Amniotic stem cell (primary cell): Measurements from ENCODE around the gene CHCHD2.
"Not testable (repeated sequence)": the region's sequence is repeated elsewhere in the genome, so short reads cannot be mapped to it uniquely, and the experiment has no call there.

Experiments
- DNase-seq: peaks from one replicate; lab custom pipeline; 2025; lab: John Stamatoyannopoulos, UW

The CHCHD2 gene, protein sequence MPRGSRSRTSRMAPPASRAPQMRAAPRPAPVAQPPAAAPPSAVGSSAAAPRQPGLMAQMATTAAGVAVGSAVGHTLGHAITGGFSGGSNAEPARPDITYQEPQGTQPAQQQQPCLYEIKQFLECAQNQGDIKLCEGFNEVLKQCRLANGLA

DNA sequence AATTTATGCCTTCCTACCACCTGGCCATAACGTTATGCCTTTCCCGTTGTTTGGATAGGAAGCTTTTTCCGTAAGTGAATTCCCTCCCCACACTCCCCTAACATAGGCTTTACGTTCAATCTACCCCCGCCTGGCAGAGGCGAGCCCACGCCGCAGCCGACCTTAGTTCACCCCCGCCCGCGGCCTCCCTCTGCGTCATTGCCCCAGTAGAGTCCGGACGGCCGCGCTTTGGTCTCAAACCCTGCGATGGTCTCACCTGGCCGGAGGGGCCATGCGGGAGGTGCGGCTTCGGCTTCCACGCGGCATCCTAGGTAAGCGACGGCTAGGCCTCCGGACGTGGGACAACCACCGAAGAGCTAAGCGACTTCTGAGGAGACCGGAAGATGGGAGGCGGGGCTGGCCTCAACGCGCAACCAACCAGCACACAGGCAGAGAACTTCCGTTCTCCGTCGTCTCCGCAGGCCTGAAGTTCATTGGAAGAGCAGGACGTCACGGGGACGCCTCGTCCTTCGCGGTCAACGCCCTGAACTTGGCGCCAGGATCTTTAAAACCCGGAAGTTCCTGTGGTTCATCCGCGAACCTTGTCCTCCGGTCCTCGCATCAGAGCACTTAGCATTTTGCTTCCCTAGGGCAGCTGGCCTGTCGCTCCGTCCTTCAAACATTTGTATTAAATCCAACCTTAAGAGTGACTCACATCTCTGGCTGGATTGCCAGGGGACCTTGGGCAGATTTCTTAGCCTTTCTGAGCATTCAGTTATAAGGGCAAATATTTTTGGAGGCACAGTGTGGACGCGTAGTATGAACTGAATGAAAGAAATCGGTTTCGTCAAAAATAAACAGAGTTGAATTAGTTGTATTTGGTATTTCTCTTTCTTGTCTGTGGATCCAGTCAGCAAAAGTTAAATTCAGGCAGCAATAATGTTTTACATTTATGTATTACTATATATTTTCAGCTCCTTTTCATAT lies at the start of gene CHCHD2:
CHCHD2 (minus strand) TSS at position 369 of the 966 bp plus-strand sequence; CDS start at position 306, 63 bp downstream.
- DNase-seq, result peak; percentile 97

DNA sequence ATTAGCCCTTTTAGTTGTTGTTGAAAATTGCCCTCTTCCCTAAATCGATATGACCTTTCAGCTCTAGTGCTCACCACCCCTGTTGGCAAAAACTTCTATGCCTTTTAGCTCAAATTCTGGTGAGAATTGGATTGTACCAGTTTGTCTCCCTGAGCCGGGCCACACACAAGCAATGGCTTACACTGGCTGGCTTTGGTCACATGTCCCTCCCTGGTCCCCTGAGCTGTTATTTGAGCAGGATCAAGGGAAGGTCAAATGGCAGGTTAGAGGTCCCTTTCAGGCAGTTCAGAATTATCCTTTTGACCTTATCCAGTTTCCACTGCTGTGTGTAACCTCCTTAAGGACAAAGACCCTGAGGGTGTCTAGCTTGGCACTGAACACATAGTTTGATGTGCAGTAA lies 24.8 kb upstream of the CHCHD2 start:
- not testable (repeated sequence) for DNase-seq

DNA sequence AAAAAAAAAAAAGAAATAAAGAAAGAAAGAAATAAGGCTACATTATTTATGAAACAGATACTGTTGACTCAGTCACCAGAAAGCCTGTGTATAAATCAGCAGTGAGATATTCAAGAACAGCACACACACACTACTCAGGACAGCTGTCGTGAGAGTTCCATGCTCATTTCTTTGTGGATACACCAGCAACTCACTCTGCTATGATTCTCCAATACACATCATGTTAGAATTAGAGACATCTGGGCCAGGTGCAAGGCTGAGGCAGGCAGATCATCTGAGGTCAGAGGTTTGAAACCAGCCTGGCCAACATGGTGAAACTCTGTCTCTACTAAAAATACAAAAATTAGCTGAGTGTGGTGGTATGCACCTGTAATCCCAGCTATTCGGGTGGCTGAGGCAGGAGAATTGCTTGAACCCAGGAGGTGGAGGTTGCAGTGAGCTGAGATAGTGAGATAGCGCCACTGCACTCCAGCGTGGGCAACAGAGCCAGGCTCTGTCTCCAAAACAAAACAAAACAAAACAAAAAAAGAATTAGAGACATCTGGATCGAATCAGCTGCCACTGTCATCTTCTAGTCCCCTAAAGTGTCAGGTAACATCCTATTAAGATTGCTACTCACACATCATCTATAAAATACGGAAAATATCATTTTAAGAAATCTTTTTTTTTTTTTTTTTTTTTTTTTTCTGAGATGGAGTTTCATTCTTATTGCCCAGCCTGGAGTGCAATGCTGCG lies 21.1 kb upstream of the CHCHD2 start:
- no peak for DNase-seq

DNA sequence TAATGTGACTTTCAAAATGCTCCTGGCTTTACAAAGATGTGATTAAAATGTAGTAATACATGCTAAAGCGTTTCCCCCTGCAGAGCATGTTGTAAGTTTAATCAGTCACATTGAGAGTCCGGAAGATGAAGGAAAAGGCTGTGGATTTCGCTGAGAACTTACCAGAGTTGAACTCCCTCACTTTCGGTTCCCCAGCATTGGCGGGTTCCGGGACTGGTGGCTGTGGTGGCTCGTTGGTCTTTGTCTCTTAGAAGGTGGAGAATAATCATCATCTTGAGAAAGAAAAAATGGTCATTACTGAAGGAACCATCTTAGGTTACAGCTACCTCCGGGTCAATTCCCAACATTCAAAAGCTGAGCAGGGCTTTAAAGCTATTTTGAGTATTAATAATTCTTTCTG lies 19.6 kb upstream of the CHCHD2 start:
- no peak for DNase-seq

DNA sequence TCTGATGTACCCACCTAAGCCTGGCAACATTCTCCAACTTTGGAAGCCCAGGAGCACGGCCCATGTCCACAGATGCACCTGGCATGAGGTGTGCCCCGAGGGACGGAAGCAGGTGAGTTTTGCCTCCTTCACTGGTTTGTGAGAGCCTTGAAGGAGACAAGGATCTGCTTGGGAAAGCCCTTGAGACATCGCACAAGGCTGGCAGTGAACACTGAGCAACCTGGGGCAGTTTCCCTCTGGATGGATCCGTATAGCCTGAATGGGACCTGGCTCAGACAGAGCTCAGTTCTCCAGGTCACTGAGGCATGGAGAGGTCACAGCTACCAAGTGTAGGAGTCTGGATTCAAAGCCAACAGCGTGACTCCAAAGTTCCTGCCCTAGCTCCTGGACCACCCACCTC lies 18.7 kb upstream of the CHCHD2 start:
- no peak for DNase-seq

DNA sequence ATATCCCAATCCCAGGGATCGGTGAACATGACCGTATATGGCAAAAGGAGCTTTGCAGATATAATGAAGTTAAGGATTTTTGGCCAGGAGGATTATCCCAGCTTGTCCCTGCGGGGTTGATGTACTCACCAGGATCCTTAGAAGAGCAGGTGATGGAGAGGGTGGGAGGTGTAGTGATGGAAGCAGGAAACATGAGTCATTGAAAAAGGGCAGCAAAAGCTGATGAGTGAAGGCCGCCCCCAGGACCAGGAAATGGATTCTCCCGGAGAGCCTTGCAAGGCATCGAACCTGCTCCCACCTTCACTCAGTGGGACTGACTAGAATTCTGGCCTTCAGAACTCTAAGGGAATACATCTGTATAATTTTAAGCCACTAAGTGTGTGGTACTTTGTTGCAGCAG lies 15.2 kb upstream of the CHCHD2 start:
- no peak for DNase-seq

DNA sequence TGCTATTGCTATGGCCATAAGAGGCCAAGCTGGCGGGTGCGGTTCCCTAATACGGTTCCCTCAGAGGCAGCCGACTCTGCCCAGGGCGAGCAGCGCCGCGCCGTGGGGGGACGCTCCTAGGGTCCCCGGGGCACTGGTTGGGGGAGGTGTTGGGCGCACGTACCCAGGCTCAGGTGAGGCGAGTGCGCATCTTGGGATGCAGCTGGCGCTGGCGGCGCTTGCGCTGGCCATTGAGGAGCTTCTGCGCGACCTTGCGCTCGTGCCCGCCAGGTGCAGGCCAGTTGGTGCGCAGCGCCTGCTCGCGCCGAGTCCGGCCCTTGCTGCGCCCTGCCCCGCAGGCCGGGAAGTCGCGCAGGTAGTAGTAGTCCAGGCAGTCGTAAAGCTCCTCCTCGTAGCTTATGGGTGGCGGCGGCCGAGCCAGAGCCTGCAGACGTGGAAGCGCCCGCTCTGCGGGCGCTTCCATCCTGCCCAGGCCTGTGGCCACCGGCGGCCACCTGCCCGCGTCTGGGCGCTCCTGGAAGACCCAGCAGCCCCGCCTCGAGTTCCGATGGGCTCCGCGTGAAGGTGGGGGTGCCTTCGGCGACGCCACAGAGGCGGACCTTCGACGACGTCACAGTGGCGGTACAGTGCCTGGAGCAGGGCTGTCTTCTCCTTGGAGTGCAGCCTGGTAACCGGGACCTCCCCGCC lies 9.7 kb upstream of the CHCHD2 start, which contains the start of gene NUPR2:
NUPR2 (minus strand) TSS at position 566 of the 687 bp plus-strand sequence; CDS start at position 463, 103 bp downstream.
- no peak for DNase-seq

DNA sequence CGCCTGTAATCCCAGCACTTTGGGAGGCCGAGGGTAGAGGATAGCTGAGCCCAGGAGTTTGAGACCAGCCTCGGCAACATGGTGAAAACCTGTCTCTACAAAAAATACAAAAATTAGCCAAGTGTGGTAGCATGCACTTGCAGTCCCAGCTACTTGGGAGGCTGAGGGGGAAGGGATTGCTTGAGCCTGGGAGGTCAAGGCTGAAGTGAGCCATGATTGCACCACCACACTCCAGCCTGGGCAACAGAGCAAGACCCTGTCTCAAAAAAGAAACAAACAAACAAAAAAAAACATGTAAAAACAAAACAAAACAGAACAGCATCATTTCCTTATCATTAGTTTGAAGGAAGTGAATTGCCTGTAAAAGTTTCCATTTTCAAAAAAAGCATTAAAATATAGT lies 6.0 kb upstream of the CHCHD2 start:
- not testable (repeated sequence) for DNase-seq

DNA sequence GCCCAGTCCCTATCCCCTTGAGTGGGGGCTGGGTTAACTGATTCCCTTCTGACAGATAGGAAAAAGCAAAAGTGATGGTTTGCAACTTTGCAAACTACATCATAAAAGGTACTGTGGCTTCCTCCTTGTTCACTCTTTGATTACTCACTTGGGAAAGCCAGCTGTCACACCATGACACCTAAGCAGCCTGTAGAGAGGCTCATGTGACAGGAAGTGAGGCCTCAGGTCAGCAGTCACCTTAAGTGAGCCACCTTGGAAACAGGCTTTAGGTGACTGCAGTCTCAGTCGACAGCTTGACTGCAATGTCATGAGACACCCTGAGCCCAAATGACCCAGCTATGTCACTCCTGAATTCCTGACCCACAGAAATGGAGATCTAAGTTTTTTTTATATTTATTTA lies 4.3 kb upstream of the CHCHD2 start:
- no peak for DNase-seq

DNA sequence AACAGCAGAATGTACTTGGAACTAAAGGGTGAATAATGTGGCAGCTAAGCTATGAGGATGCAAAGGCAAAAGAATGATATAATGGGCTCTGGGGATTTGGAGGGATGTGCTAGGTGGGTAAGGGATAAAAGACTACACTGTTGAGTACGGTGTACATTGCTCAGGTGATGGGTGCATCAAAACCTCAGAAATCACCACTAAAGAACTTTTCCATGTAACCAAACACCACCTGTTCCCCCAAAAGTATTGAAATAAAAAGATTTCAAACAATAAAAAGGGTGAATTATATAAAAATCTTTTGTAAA lies 1.6 kb upstream of the CHCHD2 start:
- DNase-seq, result no peak

DNA sequence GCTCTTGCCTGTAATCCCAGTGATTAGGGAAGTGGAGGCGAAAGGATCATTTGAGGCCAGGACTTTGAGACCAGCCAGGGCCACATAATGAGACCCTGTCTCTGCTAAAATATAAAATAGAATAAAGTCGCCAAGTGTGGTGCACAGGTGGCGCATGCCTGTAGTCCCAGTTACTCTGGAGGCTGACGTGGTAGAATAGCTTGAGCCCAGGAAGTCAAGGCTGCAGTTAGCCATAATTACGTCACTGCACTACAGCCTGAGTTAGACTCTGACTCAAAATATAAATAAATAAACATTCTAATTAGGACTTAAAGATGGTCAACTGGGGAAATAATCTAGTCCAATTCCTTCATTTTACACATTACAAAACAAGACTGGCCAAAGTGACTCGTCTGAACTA lies 768 bp downstream of the CHCHD2 start:
- DNase-seq, result peak; percentile 67

DNA sequence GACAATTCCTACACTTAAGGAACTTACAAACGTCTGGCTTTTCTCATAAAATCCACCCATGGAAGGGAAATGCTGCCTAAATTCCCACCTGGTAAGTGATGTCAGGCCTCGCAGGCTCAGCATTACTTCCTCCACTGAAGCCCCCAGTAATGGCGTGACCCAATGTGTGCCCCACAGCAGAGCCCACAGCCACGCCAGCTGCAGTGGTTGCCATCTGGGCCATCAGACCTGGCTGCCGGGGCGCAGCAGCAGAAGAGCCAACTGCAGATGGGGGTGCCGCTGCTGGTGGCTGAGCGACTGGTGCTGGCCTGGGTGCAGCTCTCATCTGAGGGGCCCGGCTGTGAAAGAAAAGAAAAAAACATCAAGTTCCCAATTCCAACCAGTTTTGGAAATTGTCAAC lies 2.1 kb downstream of the CHCHD2 start:
- DNase-seq, result not testable (repeated sequence)

DNA sequence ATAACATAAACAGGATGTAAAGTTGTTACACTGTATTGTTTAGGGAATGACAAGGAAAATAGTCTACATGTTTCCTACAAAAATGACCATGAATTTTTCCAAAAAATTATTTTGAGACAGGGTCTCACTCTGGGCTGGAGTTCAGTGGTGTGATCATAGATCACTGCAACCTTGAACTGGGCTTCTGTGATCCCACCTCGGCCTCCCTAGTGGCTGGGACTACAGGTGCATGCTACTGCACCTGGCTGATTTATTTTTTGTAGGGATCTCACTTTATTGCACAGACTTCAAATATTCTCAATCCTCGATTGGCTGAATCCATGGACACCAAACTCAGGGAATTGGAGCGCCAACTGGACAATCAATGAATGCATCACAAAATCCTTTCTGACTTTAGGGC lies 6.6 kb downstream of the CHCHD2 start:
- no peak for DNase-seq

DNA sequence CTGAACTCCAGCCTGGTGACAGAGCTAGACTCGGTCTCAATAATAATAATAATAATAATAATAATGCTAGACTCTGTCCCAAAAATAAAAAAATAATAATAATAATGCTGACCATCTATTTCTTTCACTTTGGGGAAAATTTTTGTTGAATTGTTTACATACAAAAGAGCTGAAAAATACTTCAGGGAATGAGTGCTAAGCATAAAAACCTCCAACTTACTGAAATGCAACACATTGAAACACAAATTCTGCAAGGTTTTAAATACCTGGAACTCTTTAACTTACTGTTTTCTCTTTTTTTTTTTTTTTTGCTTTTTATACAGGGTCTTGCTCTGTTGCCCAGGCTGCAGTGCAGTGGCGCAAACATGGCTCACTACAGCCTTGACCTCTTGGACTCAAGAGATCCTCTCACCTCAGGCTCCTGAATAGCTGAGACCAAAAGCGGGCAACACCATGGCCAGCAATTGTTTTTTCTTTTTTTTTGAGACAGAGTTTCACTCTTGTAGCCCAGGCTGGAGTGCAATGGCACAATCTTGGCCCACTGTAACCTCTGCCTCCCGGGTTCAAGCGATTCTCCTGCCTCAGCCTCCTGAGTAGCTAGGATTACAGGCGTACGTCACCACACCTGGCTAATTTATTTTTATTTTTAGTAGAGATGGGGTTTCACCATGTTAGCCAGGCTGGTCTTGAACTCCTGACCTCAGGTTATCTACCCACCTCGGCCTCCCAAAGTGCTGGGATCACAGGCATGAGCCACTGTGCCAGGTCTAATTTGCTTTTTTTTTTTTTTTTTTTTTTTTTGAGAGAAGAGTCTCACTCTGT lies 7.9 kb downstream of the CHCHD2 start:
- DNase-seq, result not testable (repeated sequence)

DNA sequence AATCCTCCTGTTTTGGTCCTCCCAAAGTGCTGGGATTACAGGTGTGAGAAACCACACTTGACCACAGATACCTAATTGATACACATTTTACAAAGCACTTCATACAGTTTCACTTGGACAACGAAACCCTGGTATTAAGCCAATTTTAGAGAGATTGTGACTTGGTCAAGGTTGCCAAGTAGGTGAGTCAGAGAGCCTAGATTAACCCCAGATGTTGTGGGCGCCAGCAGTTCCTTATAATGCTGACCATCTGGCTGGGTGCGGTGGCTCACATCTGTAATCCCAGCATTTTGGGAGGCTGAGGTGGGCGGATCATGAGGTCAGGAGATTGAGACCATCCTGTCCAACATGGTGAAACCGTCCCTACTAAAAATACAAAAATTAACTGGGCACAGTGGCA lies 8.6 kb downstream of the CHCHD2 start:
- peak; percentile 36 for DNase-seq

DNA sequence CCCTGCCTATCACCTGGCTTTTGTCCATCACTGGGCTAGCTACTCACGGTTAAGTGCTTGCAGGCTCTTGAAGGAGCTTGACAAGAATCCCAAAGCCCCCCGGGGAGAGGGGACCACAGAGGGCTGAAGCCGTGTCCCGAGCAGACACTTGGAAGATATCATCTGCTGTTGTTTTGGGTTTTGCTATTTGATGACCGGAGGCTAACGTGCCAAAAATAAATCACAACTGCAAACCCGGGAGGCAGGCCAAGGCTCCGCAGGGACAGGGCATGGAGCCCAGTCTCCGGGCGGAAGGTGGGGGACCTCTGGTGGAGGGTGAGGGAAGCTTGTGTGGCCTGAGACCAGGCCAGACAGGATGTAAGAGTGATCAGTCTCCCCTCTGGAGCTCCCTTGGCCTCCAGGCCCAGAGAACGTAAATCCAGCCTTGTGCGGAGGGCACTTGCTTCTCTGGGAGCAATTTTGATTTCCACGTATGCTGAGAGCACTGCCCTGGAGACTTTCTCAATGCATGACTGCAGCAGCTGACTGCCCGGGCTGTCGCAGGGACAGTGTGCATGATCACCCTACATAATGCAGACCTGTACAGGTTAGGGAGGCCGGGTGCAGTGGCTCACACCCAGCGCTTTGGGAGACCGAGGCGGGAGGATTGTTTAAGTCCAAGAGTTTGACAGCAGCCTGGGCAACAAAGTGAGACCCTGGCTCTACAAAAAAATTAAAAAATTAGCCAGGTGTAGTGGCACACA lies 13.3 kb downstream of the CHCHD2 start, which contains the start of gene PHKG1:
PHKG1 (minus strand) TSS at position 164 of the 743 bp plus-strand sequence. CDS start 4,011 bp downstream, outside the sequence.
- DNase-seq, result peak; percentile 57

DNA sequence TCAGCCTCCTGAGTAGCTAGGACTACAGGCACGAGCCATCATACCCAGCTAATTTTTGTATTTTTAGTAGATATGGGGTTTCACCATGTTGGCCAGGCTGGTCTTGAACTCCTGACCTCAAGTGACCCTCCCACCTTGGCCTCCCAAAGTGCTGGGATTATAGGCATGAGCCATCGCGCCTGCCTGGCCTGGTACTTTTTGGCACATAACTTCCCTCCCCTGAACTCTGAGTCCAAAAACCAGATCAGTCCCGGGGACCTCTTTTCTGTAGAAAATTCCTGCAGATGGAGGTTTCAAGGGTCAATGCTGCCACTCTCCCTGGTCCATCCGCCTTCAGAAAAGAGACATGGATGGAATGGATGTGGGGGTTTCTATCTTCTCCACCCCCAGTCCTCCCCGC lies 13.9 kb downstream of the CHCHD2 start:
- DNase-seq, result not testable (repeated sequence)

DNA sequence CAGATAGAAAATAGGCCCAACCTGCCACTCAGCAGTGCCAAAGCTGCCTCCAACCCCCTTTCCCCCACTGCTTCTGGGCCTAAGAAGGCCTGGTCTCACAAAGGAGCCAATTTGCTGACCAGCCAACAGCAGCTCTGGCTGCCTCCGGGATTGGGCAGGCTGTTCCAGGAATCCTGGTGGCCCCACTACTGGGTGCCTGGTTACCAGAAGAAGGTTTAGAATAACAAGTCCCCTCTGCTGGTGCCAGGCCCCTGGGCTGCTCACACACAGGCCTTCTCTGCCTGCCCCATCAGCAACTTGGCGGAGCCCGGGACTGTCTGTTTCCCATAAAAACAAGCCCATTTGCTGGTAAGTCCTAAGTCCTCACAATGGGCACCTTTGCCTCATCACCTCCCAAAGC lies 14.7 kb downstream of the CHCHD2 start:
- no peak for DNase-seq

DNA sequence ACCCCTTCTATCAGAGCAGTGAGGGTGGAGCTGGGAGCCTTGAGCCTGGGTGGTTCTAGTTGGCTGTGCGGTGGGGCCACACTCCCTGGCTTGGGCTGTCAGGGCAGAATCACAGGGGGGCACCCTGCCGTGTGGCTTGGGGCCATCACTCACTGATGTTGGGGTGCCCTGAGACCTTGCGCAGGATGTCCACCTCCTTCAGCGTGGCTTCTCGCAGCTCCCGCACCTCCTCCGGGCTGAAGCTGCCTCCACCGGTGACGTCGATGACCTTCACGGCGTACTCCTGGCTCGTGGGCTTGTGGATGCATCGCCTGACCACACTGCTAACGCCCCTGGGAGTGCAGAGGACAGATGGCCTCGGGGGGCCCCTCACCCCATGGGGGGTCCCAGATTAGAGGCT lies 18.8 kb downstream of the CHCHD2 start:
- no peak for DNase-seq

DNA sequence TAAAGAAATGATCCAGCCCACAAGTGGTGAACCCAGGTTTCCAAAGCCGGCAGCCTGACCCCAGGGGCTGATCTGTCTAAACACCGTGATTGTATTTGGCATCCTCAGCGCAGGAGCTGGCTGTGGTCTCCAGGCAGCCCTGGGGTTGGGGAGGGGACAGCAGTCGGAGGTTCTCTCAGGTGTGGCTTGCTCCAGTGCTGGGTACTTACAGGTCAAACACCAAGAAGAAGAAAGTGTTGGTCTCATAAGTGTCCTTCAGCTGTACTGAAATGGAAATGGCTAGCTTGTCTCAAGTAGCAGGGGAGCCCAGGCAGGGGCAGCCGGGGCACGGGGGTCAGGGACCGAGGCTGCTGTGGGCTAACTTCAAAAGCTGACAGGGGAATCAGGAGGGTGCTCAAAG lies 19.5 kb downstream of the CHCHD2 start:
- DNase-seq, result no peak
